Skeletal muscle tissue (tissue), 4 donors: ENCODE data around the gene RNU1-3. TPM values are rescaled to one million over a fixed set of nuclear protein-coding genes. Genes with fewer than 3 reads are reported as not detected.
"Not testable (repeated sequence)": the region's sequence is repeated elsewhere in the genome, so short reads cannot be mapped to it uniquely, and the experiment has no call there.

Source experiments
- H3K27ac ChIP-seq: one replicate; pipeline ENCODE4 v1.7.0; 2013; ENCODE audit warnings: mild to moderate bottlenecking, low read depth, low read length, inconsistent platforms
- H3K27me3 ChIP-seq, 3 donors: one replicate each; pipeline ENCODE4 v1.7.0; 2013; ENCODE audit warnings: low read length in 3 of 3; ENCODE audit not compliant: control insufficient read depth in 3 of 3, insufficient read depth in 3 of 3
- H3K36me3 ChIP-seq, 3 donors: one replicate each; pipeline ENCODE4 v1.7.0; 2013; ENCODE audit warnings: low read length in 3 of 3; ENCODE audit not compliant: control insufficient read depth in 3 of 3, insufficient read depth in 3 of 3
- H3K4me1 ChIP-seq, 3 donors: one replicate each; pipeline ENCODE4 v1.7.0; 2013; ENCODE audit warnings: low read length in 3 of 3, mild to moderate bottlenecking in 3 of 3; ENCODE audit not compliant: control insufficient read depth in 3 of 3, insufficient read depth in 3 of 3
- H3K4me3 ChIP-seq, 3 donors: one replicate each; pipeline ENCODE4 v1.7.0; 2013; ENCODE audit warnings: low read length in 3 of 3
- H3K9ac ChIP-seq, 3 donors: one replicate each; pipeline ENCODE4 v1.7.0; 2013; ENCODE audit warnings: low read length in 3 of 3, mild to moderate bottlenecking in 3 of 3, moderate library complexity in 2 of 3, low read depth in 1 of 3
- H3K9me3 ChIP-seq, 3 donors: one replicate each; pipeline ENCODE4 v1.7.0; 2013; ENCODE audit warnings: low read length in 3 of 3; ENCODE audit not compliant: control insufficient read depth in 3 of 3
- total RNA-seq: library from RNA; depleted of rRNA; stranded (reverse); fragments of >200 nt; gene quantifications from one replicate; pipeline ENCODE4 v1.2.3, GENCODE V29; 2014
- donor health status: Osteomylitis.

The RNU1-3 gene
- total RNA-seq, 1 donor from 2014 or later = under 0.01 TPM

DNA sequence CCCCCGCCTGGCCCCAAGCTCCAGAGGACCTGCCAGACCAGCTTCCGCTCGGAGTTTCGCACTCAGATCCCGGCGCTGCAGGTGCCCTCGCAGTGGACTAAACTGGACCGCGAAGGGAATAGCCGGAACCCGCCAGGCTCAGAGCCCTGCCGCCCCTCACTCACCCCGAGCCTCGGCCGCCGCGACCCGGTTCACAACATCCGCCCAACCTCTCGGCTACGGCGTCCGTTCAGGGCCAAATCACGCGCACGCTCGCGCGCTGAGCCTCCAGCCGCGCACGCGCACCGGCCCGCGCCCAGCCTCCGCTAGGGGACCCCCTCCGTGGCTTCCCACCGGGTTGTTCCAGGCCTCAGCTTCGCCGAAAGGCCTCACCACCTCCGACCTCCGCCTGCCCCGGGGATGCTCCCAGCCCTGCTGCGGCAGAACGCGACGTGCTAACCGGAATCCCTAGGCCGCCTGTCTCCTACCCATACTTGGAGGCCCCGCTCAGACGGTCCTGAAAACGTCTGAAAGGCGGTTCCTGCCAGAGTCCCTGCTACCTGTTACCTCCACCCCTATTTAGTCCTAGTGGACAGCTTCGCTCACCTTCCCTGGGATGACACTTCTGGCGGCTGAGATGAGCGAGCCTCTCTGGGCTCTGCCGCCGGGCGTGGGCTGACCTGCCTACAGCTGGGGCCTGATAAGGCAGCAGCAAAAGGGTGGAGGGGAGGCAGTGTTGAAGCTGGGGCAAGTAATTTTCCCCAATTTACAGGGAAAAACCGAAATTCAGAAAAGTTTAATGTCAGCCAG lies 22.1 kb downstream of the RNU1-3 start:
- peak overlapping the region; percentile 95 to 100 (median 100) for H3K4me3 ChIP-seq
- H3K4me1 ChIP-seq = peaks cover 40 to 44% (median 44%) of the 10 kb centered on the region in 3 donors
- H3K27me3 ChIP-seq = peaks cover 4 to 11% (median 6%) of the 10 kb centered on the region in 3 donors
- H3K9me3 ChIP-seq = not testable (repeated sequence)
- peak overlapping the region; percentile 83 for H3K27ac ChIP-seq
- peaks cover 0 to 16% (median 10%) of the 10 kb centered on the region in 3 donors for H3K36me3 ChIP-seq
- peak overlapping the region; percentile 98 to 100 (median 100) for H3K9ac ChIP-seq

DNA sequence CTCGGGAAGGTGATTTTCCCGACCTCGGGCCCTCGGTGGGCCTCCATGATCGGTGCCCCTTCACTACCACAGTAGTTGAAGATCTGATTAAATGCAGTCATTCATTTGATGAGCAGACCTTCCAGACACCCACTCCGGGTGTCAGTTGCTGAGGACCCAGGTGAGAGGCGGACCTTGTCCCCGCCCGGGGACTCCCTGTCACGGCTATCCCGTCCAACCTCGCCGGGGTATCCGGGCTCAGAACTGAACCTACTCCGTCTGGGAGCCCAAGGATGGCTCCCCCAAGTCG lies 22.6 kb downstream of the RNU1-3 start:
- no peaks in the 10 kb centered on the region for H3K9me3 ChIP-seq
- peak overlapping the region; percentile 95 to 100 (median 100) for H3K4me3 ChIP-seq
- H3K9ac ChIP-seq = peak overlapping the region; percentile 98 to 100 (median 100)
- H3K4me1 ChIP-seq = peaks cover 45 to 50% (median 49%) of the 10 kb centered on the region in 3 donors
- peaks cover 0 to 16% (median 10%) of the 10 kb centered on the region in 3 donors for H3K36me3 ChIP-seq
- peaks cover 4 to 11% (median 6%) of the 10 kb centered on the region in 3 donors for H3K27me3 ChIP-seq
- H3K27ac ChIP-seq = peak overlapping the region; percentile 83

DNA sequence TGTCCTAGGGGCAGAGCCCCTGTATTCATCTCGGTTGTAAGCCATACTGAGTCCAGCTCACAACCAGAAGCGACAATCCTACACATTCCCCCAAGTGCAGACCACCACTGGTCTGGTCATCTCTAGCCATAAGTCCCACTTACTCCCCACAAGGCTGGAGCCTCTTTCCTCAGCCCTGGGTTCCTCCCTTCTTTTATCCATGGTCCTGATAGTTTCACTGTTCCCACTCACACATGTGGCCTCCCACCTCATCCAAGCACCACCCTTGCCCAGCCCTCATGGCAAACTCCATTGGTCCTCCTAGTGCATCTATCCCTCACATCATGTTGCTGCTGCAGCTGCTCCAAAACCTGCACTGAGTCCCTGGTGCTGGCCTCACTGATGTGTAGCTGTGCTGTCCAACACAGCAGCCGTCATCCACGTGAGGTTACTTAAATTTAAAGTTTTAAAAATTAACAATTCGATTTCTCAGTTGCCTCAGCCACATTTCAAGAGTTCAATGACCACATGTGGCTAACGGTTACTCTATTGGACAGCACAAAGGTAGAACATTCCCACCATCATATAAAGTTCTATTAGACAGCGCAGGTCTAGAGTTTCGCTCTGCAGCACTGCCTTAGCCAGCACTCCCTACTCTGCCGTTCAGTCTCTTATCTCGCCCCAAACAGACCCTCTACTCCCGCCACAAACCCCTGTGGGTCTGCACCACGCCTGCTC lies 23.1 kb downstream of the RNU1-3 start:
- not testable (repeated sequence) for H3K27me3 ChIP-seq, H3K9me3 ChIP-seq
- Histone ChIP-seq H3K36me3 (peaks cover 0 to 16% (median 10%) of the 10 kb centered on the region in 3 donors), H3K4me3 (peak overlapping the region; percentile 95 to 100 (median 100)), H3K9ac (peak overlapping the region; percentile 98 to 100 (median 100)), H3K27ac (peak overlapping the region; percentile 83), H3K4me1 (peaks cover 50 to 55% (median 54%) of the 10 kb centered on the region in 3 donors)

DNA sequence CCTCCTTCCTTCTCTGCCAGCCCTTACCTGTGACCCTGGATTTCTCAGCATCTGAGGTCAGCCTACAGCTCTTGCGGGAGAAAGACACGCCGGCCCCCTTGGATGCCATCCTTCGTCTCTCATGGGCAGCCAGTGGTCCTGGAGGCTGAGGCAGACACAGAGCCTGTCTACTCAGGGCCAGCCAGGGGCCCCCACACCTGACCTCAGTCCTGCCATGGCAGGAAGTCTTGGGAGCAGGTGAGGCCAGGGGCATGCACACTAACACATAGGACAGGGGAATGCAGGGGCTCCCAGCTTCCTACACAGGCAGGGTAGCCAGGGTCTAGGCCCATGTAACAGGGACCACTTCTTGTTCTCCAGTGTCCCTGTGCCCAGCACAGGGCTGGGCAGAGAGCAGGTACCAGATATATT lies 23.7 kb downstream of the RNU1-3 start:
- peak overlapping the region; percentile 30 to 100 (median 98) for H3K9ac ChIP-seq
- H3K4me1 ChIP-seq = peaks cover 56 to 61% (median 60%) of the 10 kb centered on the region in 3 donors
- H3K4me3 ChIP-seq = peak overlapping the region; percentile 53 to 100 (median 100)
- H3K27ac ChIP-seq = peak overlapping the region; percentile 7
- not testable (repeated sequence) for H3K9me3 ChIP-seq, H3K27me3 ChIP-seq
- peaks cover 0 to 16% (median 10%) of the 10 kb centered on the region in 3 donors for H3K36me3 ChIP-seq

GRCh38 chr1:16642025-16642966 lies 24.5 kb downstream of the RNU1-3 start:
- peaks cover 60 to 64% (median 63%) of the 10 kb centered on the region in 3 donors for H3K4me1 ChIP-seq
- peaks cover 0 to 16% (median 10%) of the 10 kb centered on the region in 3 donors for H3K36me3 ChIP-seq
- peak overlapping the region in 2 of 3 donors; percentile 53 to 100 for H3K4me3 ChIP-seq
- H3K9me3 ChIP-seq, H3K27me3 ChIP-seq: not testable (repeated sequence)
- peak overlapping the region in 2 of 3 donors; percentile 30 to 100 for H3K9ac ChIP-seq
- peak overlapping the region; percentile 7 for H3K27ac ChIP-seq

DNA sequence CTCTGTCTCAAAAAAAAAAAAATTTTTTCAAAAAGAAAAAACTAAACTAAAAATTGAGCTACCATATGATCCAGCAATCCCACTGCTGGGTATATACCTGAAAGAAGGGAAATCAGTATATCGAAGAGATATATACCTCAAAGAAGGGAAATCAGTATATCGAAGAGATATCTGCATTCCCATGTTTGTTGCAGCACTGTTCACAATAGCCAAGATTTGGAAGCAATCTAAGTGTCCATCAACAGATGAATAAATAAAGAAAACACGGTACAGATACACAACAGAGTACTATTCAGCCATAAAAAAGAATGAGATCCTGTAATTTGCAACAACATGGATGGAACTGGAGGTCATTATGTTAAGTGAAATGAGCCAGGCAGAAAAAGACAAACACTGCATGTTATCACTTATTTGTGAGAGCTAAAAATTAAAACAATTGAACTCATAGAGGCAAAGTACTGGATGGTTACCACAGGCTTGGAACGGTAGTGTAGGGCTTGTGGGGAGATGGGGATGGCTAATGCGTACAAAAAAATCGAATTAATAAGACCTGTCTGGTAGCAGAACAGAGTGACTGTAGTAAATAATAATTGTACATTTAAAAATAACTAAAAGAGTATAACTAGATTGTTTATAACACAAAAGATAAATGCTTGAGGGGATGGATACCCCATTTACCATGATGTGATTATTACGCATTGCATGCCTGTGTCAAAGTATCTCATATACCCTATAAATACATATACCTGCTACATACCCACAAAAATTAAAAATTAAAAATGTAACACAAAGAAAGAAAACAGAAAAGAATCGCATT lies 25.4 kb downstream of the RNU1-3 start:
- H3K9ac ChIP-seq = peak overlapping the region in 1 of 3 donors; percentile 45
- H3K4me3 ChIP-seq = peak overlapping the region in 1 of 3 donors; percentile 23
- peak overlapping the region; percentile 96 for H3K27ac ChIP-seq
- H3K27me3 ChIP-seq, H3K9me3 ChIP-seq: not testable (repeated sequence)
- H3K4me1 ChIP-seq = peaks cover 64 to 71% (median 67%) of the 10 kb centered on the region in 3 donors
- H3K36me3 ChIP-seq = peaks cover 0 to 16% (median 10%) of the 10 kb centered on the region in 3 donors

GRCh38 chr1:16639091-16640031 lies 27.4 kb downstream of the RNU1-3 start:
- peaks cover 56 to 60% (median 56%) of the 10 kb centered on the region in 3 donors for H3K4me1 ChIP-seq
- not testable (repeated sequence) for H3K27me3 ChIP-seq, H3K9me3 ChIP-seq
- peaks cover 0 to 21% (median 13%) of the 10 kb centered on the region in 3 donors for H3K36me3 ChIP-seq
- peak overlapping the region; percentile 96 for H3K27ac ChIP-seq
- peak overlapping the region; percentile 41 to 60 (median 48) for H3K4me3 ChIP-seq
- peak overlapping the region; percentile 68 to 83 (median 68) for H3K9ac ChIP-seq

GRCh38 chr1:16637941-16638778 lies 28.6 kb downstream of the RNU1-3 start:
- H3K27ac ChIP-seq = peak overlapping the region; percentile 96
- peak overlapping the region in 1 of 3 donors; percentile 46 for H3K4me3 ChIP-seq
- not testable (repeated sequence) for H3K9me3 ChIP-seq, H3K27me3 ChIP-seq
- H3K4me1 ChIP-seq = peaks cover 44 to 56% (median 47%) of the 10 kb centered on the region in 3 donors
- peak overlapping the region; percentile 68 to 83 (median 68) for H3K9ac ChIP-seq
- H3K36me3 ChIP-seq = peaks cover 8 to 26% (median 20%) of the 10 kb centered on the region in 3 donors
